Endometrial microvascular endothelial cells (primary cell): ENCODE results near the gene PPP1R9B. TPM values are rescaled to one million over a fixed set of nuclear protein-coding genes. Genes with fewer than 3 reads are reported as not detected.

Experiments used
- in situ Hi-C: cut with HindIII; loops from 2 replicates; pipeline ENCODE4 v1.10.0; 2017; ENCODE audit warnings: low sequenced_read_pairs, low pct_unique_long_range_greater_than_20kb; ENCODE audit errors: inconsistent ontology term
- total RNA-seq: library from RNA; depleted of rRNA; stranded (reverse); fragments of >200 nt; gene quantifications from one replicate; pipeline ENCODE4 v1.2.3, GENCODE V29; 2015; ENCODE audit errors: inconsistent ontology term

The PPP1R9B gene
- total RNA-seq, 1 donor from 2014 or later, result 28.3 TPM

- in situ Hi-C loops, result no loop called here
These were observed 3.4 kb downstream of the PPP1R9B start for GRCh38 chr17:50146927-50147665.

GRCh38 chr17:50146230-50146926, 4.1 kb downstream of the PPP1R9B start:
- in situ Hi-C loops, result no loop called here

- in situ Hi-C loops, result no loop called here
These were observed 4.8 kb downstream of the PPP1R9B start for GRCh38 chr17:50145532-50146229.

GRCh38 chr17:50144845-50145531, 5.5 kb downstream of the PPP1R9B start:
- in situ Hi-C loops, result no loop called here

GRCh38 chr17:50144355-50144754, 6.1 kb downstream of the PPP1R9B start:
- in situ Hi-C loops, result no loop called here

GRCh38 chr17:50143461-50144176, 6.9 kb downstream of the PPP1R9B start:
- in situ Hi-C loops, result no loop called here

GRCh38 chr17:50141745-50142110, 8.7 kb downstream of the PPP1R9B start:
- in situ Hi-C loops, result no loop called here

- in situ Hi-C loops, result no loop called here
These were observed 9.3 kb downstream of the PPP1R9B start for GRCh38 chr17:50141026-50141744.

- in situ Hi-C loops, result no loop called here
These were observed 10.3 kb downstream of the PPP1R9B start for GRCh38 chr17:50139950-50140885.

- in situ Hi-C loops, result no loop called here
These were observed 11.2 kb downstream of the PPP1R9B start for GRCh38 chr17:50139185-50139783.

GRCh38 chr17:50137042-50137441, 13.4 kb downstream of the PPP1R9B start:
- in situ Hi-C loops, result no loop called here

GRCh38 chr17:50136096-50136687, 14.3 kb downstream of the PPP1R9B start:
- in situ Hi-C loops, result no loop called here

- in situ Hi-C loops, result no loop called here
These were observed 15.0 kb downstream of the PPP1R9B start for GRCh38 chr17:50135316-50136095.

- in situ Hi-C loops, result no loop called here
These were observed 16.0 kb downstream of the PPP1R9B start for GRCh38 chr17:50134206-50135110.

GRCh38 chr17:50133769-50134099, 16.7 kb downstream of the PPP1R9B start:
- in situ Hi-C loops, result no loop called here
